Measurements from ENCODE around the gene HPS3. TPM values are rescaled to one million over a fixed set of nuclear protein-coding genes. Genes with fewer than 3 reads are reported as not detected.
A peak's percentile ranks its signal among the peaks of the same experiment; 100 is the strongest.

Gene HPS3
- total RNA-seq, 2 donors from 2014 or later: 5.9 to 6.7 TPM

- TF ChIP-seq, protein P1, sequence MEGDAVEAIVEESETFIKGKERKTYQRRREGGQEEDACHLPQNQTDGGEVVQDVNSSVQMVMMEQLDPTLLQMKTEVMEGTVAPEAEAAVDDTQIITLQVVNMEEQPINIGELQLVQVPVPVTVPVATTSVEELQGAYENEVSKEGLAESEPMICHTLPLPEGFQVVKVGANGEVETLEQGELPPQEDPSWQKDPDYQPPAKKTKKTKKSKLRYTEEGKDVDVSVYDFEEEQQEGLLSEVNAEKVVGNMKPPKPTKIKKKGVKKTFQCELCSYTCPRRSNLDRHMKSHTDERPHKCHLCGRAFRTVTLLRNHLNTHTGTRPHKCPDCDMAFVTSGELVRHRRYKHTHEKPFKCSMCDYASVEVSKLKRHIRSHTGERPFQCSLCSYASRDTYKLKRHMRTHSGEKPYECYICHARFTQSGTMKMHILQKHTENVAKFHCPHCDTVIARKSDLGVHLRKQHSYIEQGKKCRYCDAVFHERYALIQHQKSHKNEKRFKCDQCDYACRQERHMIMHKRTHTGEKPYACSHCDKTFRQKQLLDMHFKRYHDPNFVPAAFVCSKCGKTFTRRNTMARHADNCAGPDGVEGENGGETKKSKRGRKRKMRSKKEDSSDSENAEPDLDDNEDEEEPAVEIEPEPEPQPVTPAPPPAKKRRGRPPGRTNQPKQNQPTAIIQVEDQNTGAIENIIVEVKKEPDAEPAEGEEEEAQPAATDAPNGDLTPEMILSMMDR (IDR thresholded peaks at IDR 0.05): no peak
- Histone ChIP-seq H3K27ac (no peak overlapping the region), H3K9me3 (peaks cover 0 to 5% of the 10 kb centered on the region in 2 donors), H3K4me3 (no peak overlapping the region), H3K27me3 (no peaks in the 10 kb centered on the region), H3K4me1 (peaks cover 0 to 18% of the 10 kb centered on the region in 2 donors), H3K36me3 (peaks cover 18% of the 10 kb centered on the region)
- no peak for DNase-seq (ENCODE audit: low spot score)
Observed at GRCh38 chr3:149177122-149177521, 47.7 kb downstream of the HPS3 start.

- DNase-seq (ENCODE audit: low spot score): no peak
- peak overlapping the region; percentile 24 to 36 for H3K27ac ChIP-seq
- H3K27me3 ChIP-seq: no peaks in the 10 kb centered on the region
- H3K4me3 ChIP-seq: no peak overlapping the region
- peaks cover 0 to 18% of the 10 kb centered on the region in 2 donors for H3K4me1 ChIP-seq
- no peaks in the 10 kb centered on the region for H3K9me3 ChIP-seq
- TF ChIP-seq, protein P1 (IDR thresholded peaks at IDR 0.05): no peak
- peaks cover 8% of the 10 kb centered on the region for H3K36me3 ChIP-seq
Observed at GRCh38 chr3:149179220-149179619, 49.8 kb downstream of the HPS3 start.

DNA sequence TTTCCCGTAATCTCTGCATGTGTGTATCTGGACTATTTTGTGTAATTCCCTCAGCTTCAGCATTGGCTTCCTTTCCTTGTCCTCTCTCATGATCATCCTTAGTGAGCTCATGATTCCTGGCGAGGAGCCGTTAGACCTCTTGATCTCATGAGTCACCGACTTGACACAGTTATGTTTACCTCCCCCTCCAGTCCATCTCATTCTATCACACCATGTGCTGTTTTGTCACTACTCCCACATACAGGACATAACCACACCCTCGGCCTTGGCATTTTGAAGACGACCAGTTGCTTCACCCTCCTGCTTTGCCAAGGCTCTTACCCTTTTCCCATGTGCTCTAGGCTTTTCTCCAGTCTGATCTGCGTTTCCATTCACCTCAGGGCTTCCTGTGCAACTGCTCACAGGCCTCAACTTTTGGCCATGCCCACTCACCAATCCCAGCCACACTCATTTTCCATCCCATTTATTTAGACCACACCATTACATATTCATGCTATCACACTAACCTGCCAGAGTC, 50.7 kb downstream of the HPS3 start:
- Histone ChIP-seq H3K9me3 (no peaks in the 10 kb centered on the region), H3K36me3 (peaks cover 8% of the 10 kb centered on the region)
- TF ChIP-seq, protein P1 (IDR thresholded peaks at IDR 0.05): no peak

DNA sequence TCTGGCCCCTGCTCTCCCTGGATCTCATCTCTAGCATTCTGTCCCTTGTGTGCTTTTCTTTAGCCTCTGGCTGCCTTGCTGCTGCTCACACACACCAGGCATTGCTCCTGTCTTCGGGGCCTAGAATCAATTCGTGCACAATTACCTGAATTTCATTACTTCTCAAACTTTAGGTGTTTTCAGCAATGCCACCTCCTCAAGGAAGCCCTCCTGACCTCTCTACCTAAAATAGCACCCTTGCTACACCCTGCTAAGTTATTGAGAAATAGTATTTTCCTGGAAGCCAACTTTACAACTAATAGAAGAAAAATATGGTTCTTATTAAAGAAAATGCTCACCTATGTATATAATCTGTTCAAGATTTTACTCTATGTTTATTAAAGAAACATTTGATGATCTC, 51.7 kb downstream of the HPS3 start:
- TF ChIP-seq, protein P1 (IDR thresholded peaks at IDR 0.05): no peak
- H3K4me3 ChIP-seq: no peak overlapping the region
- peaks cover 4% of the 10 kb centered on the region for H3K36me3 ChIP-seq
- DNase-seq (ENCODE audit: low spot score): no peak
- peaks cover 0 to 18% of the 10 kb centered on the region in 2 donors for H3K4me1 ChIP-seq
- H3K27me3 ChIP-seq: no peaks in the 10 kb centered on the region
- no peaks in the 10 kb centered on the region for H3K9me3 ChIP-seq
- no peak overlapping the region for H3K27ac ChIP-seq

More for the DNA sequence above, 50.7 kb downstream of the HPS3 start:
- Histone ChIP-seq H3K4me3 (no peak overlapping the region), H3K4me1 (peaks cover 0 to 18% of the 10 kb centered on the region in 2 donors), H3K27ac (peak overlapping the region; percentile 36 to 54), H3K27me3 (no peaks in the 10 kb centered on the region)
- DNase-seq (ENCODE audit: low spot score): peak; percentile 96

- H3K27ac ChIP-seq: no peak overlapping the region
- no peak for DNase-seq (ENCODE audit: low spot score)
- H3K9me3 ChIP-seq: no peaks in the 10 kb centered on the region
- TF ChIP-seq, protein P1 (IDR thresholded peaks at IDR 0.05): no peak
- no peaks in the 10 kb centered on the region for H3K36me3 ChIP-seq
- H3K4me1 ChIP-seq: no peaks in the 10 kb centered on the region
- no peaks in the 10 kb centered on the region for H3K27me3 ChIP-seq
- H3K4me3 ChIP-seq: no peak overlapping the region
Observed at GRCh38 chr3:149186219-149186618, 56.8 kb downstream of the HPS3 start.

DNA sequence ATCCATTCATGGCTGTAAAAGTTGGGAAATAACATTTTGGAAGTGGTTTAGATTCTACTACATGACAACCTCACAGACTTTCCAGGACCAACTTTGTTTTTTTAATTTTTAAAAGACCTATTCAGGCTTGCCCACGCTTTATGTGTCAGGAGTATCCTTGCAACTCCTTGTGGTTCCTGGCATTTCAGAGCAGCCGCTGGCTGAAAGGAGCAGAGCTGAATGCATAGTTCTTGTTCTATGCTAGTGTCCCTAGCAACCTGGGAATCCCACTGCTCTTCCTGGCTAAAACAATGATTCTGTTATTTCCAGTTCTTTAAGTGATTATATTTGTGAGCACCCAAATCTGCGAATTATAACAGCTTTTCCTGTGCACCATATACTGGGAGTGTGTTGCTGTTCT, 57.3 kb downstream of the HPS3 start:
- no peaks in the 10 kb centered on the region for H3K4me1 ChIP-seq
- H3K4me3 ChIP-seq: no peak overlapping the region
- no peak overlapping the region for H3K27ac ChIP-seq
- no peak for DNase-seq (ENCODE audit: low spot score)
- H3K9me3 ChIP-seq: no peaks in the 10 kb centered on the region
- H3K27me3 ChIP-seq: no peaks in the 10 kb centered on the region
- H3K36me3 ChIP-seq: no peaks in the 10 kb centered on the region
- TF ChIP-seq, protein P1 (IDR thresholded peaks at IDR 0.05): no peak

Data from right atrium auricular region (tissue), 2 donors.